Prostate gland (tissue), 2 donors: ENCODE results near the gene FBXO42.

Experiments
- POLR2AphosphoS5 ChIP-seq: sonication (generic); formaldehyde crosslinking; IDR thresholded peaks from one replicate; pipeline ENCODE4 v1.6.1; 2017; ENCODE audit warnings: antibody characterized with exemption
- TF ChIP-seq, protein P1 (sequence below), 4 experiments: fragments of 200-600 bp in 2 of 4; fragments of 450-650 bp in 2 of 4; sonication (generic) in 2 of 4; IDR thresholded peaks; 1 replicate in 3 of 4; 2 replicates in 1 of 4; pipeline ENCODE4 v1.5.1; 2016 to 2019; ENCODE audit warnings: antibody characterized with exemption in 4 of 4, mild to moderate bottlenecking in 2 of 4, moderate library complexity in 2 of 4

DNA sequence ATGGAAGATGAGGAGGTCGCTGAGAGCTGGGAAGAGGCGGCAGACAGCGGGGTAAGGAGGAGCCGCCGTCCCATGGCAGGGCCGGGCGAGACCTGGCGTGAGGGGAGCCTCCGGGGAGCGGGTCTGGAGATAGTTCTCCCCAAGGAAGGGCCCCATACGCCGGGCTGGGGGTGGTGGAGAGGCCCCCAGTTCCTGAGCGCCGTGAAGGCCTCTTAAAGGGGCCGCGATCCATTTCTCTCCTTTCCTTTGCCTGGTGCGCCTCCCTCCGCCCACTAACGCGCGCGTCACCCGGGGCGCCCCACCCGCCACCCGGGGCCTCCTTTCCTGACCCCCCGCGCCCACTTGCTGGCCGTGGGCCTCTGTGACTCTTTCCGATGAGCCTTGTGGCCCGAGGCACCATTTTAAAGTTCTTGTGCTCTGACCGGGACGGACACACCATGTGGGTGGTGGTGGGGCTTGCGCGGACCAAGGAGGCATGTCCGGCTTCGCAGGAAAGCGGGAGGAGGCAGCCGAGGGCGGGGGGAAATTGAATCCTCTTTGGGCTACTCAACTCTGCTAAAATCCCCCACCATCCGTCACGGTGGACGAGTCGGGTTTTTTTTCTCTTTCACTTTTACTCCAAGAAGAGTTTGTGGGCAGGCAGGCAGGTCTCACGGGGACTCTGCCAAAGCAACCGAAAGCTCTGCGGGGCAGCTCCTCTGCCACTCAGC is 15.1 kb upstream of the FBXO42 start:
- TF ChIP-seq, protein P1, sequence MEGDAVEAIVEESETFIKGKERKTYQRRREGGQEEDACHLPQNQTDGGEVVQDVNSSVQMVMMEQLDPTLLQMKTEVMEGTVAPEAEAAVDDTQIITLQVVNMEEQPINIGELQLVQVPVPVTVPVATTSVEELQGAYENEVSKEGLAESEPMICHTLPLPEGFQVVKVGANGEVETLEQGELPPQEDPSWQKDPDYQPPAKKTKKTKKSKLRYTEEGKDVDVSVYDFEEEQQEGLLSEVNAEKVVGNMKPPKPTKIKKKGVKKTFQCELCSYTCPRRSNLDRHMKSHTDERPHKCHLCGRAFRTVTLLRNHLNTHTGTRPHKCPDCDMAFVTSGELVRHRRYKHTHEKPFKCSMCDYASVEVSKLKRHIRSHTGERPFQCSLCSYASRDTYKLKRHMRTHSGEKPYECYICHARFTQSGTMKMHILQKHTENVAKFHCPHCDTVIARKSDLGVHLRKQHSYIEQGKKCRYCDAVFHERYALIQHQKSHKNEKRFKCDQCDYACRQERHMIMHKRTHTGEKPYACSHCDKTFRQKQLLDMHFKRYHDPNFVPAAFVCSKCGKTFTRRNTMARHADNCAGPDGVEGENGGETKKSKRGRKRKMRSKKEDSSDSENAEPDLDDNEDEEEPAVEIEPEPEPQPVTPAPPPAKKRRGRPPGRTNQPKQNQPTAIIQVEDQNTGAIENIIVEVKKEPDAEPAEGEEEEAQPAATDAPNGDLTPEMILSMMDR (IDR thresholded peaks at IDR 0.05): peak in 1 of 4 experiments; percentile 21
- peak; percentile 9 for TF ChIP-seq POLR2AphosphoS5
